ENCODE results near the gene MME. TPM values are rescaled to one million over a fixed set of nuclear protein-coding genes. Genes with fewer than 3 reads are reported as not detected.

MME gene
- total RNA-seq, 2 experiments from 2014 or later: not detected

- H3K36me3 Mint-ChIP-seq: no peaks in the 10 kb centered on the region
- no peaks in the 10 kb centered on the region for H3K9me3 Mint-ChIP-seq
- no peaks in the 10 kb centered on the region for H3K27me3 Mint-ChIP-seq
- H3K4me1 Mint-ChIP-seq: no peaks in the 10 kb centered on the region
- no peak for DNase-seq
- no peak overlapping the region for H3K27ac Mint-ChIP-seq
- no peak overlapping the region for H3K4me3 Mint-ChIP-seq
Measured at GRCh38 chr3:155153242-155154186, 73.4 kb downstream of the MME start.

GRCh38 chr3:155154255-155154654 lies 74.1 kb downstream of the MME start:
- no peak overlapping the region for H3K4me3 Mint-ChIP-seq
- no peaks in the 10 kb centered on the region for H3K4me1 Mint-ChIP-seq
- no peak for DNase-seq
- H3K27me3 Mint-ChIP-seq: no peaks in the 10 kb centered on the region
- no peaks in the 10 kb centered on the region for H3K36me3 Mint-ChIP-seq
- no peaks in the 10 kb centered on the region for H3K9me3 Mint-ChIP-seq
- H3K27ac Mint-ChIP-seq: no peak overlapping the region

DNA sequence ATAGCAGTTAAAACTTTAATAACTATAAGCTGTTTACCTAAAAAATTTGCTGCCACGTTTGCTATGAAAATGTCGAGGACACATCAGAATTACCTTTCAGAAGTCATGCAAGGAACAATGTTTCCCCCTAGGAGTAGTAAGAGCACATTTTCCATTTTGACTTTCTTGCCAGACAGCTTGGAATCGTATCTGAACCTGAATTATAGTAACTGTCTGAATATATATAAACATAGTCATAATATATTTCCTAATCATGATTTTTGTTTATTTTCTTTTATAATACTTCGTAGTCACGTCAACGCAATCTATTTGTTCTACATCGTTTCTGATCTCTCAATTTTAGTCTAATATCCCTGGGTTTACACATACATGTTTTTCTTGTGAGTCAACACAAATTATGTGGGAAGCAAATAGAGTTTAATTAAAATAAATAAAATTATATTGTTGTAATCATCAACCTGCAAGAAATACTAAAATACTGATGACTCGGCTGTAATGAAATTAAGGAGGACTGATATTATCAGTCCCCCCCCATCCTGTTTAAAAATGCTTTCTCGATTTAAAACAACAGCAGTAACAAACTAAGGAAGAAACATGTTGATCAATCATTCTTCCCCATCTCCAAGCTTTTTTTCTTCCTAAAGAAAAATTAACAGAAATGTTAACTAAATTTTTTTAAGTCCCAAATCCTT lies 78.4 kb downstream of the MME start:
- Mint-ChIP-seq H3K9me3 (no peaks in the 10 kb centered on the region), H3K36me3 (no peaks in the 10 kb centered on the region), H3K4me1 (no peaks in the 10 kb centered on the region), H3K27ac (no peak overlapping the region), H3K4me3 (no peak overlapping the region), H3K27me3 (peaks cover 4% of the 10 kb centered on the region)
- DNase-seq: no peak

DNA sequence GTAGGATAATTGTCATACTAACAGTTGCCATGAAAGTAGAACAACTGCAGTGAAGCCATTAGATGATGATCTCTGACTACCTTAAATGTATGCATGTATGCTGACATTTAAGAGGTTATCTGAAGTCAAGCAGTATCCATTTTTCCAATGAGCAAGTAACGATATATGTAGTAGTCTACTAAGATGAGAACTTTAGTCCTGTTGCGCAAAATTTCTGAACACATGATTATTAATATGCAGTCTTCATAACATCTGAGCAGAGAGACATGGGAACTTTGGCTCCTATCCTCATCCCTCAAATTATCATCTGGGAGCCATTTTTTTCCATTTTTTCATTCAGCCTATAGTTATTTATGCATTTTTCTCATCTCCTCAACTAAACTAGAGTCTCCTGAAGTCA lies 79.2 kb downstream of the MME start:
- Mint-ChIP-seq H3K36me3 (no peaks in the 10 kb centered on the region), H3K9me3 (no peaks in the 10 kb centered on the region), H3K4me3 (no peak overlapping the region), H3K4me1 (no peaks in the 10 kb centered on the region), H3K27me3 (peaks cover 4% of the 10 kb centered on the region), H3K27ac (no peak overlapping the region)
- no peak for DNase-seq

DNA sequence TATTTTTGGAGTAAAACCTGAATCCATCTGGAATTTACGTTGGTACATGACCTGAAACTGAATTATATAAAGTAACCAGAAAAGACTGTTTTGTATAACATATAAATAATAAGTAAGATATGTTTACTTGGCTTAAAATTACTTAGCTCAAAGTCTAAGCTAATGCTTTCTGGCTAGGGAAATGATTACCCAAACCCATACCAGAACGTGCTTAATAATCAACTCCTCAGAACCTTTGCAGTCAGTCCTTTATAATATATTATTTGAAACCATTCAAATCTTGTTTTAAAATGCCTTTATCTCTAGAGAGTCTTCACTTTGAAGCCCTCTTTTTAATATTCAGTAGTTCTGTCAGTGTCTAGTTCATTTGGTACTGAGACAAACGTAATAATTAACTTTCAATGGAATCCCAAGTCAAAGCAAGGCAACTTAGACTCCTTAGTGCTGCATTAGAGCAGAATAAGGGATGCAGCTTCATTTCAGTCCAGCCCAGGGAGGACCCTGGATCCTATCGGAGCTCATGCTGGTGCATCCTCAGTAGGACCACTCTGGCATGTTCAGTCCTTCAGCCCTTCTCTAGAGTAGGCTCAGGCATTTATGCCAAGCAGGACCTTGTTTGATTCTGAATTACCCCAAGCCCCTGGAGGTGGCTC lies 81.6 kb downstream of the MME start:
- H3K27ac Mint-ChIP-seq: no peak overlapping the region
- H3K4me3 Mint-ChIP-seq: no peak overlapping the region

DNA sequence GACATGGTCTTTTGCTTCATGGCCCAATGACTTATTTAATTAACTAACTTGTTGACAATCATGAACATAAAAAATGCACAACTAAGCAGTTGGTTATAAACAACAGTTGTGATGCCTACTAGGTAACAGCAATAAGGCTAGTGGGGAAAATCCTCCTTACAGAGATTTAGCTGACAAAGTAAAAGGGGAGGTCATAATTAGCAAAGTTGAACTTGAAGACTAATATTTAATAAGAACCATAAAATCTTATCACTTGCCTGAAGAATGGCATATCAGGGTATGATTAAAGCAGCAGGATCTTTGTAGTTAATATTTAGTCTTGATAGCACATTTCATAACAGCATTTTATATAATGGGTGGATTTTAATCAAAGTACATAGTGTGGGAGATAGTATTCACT lies 84.2 kb downstream of the MME start:
- Mint-ChIP-seq H3K36me3 (no peaks in the 10 kb centered on the region), H3K27me3 (peaks cover 4% of the 10 kb centered on the region), H3K4me1 (no peaks in the 10 kb centered on the region), H3K27ac (no peak overlapping the region), H3K9me3 (no peaks in the 10 kb centered on the region), H3K4me3 (no peak overlapping the region)
- DNase-seq: no peak

More for the DNA sequence above, 81.6 kb downstream of the MME start:
- no peaks in the 10 kb centered on the region for H3K4me1 Mint-ChIP-seq
- H3K9me3 Mint-ChIP-seq: no peaks in the 10 kb centered on the region
- peaks cover 4% of the 10 kb centered on the region for H3K27me3 Mint-ChIP-seq
- no peaks in the 10 kb centered on the region for H3K36me3 Mint-ChIP-seq
- DNase-seq: no peak

- no peaks in the 10 kb centered on the region for H3K36me3 Mint-ChIP-seq
- H3K4me1 Mint-ChIP-seq: no peaks in the 10 kb centered on the region
- no peaks in the 10 kb centered on the region for H3K9me3 Mint-ChIP-seq
- peaks cover 4% of the 10 kb centered on the region for H3K27me3 Mint-ChIP-seq
- H3K4me3 Mint-ChIP-seq: no peak overlapping the region
- H3K27ac Mint-ChIP-seq: no peak overlapping the region
- DNase-seq: no peak
Measured at GRCh38 chr3:155166441-155166840, 86.3 kb downstream of the MME start.

DNA sequence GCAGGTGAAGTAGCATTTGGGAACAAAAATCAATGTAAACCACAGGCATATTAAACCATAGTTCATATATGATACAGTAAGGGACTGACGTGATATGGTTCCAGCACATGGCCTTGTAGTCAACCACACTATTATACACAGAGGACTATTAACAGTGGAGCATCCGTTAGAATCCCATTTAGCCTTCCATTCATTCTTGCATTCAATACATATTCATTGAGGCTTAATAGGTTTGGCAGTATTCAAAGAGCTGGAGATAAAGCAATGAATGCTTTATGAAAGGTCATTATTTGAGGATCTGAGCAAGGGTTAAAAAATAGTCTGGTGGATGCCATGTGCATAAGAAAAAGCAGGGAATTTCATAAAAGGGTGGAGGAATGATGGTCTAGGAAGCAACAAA lies 89.1 kb downstream of the MME start:
- Mint-ChIP-seq H3K36me3 (no peaks in the 10 kb centered on the region), H3K9me3 (no peaks in the 10 kb centered on the region), H3K27ac (no peak overlapping the region), H3K27me3 (no peaks in the 10 kb centered on the region), H3K4me3 (no peak overlapping the region), H3K4me1 (no peaks in the 10 kb centered on the region)
- DNase-seq: no peak

- H3K9me3 Mint-ChIP-seq: no peaks in the 10 kb centered on the region
- no peak for DNase-seq
- no peak overlapping the region for H3K4me3 Mint-ChIP-seq
- no peak overlapping the region for H3K27ac Mint-ChIP-seq
- no peaks in the 10 kb centered on the region for H3K36me3 Mint-ChIP-seq
- H3K27me3 Mint-ChIP-seq: no peaks in the 10 kb centered on the region
- H3K4me1 Mint-ChIP-seq: no peaks in the 10 kb centered on the region
Measured at GRCh38 chr3:155173771-155174170, 93.7 kb downstream of the MME start.

GRCh38 chr3:155178810-155179436 lies 98.8 kb downstream of the MME start:
- H3K27me3 Mint-ChIP-seq: no peaks in the 10 kb centered on the region
- H3K4me3 Mint-ChIP-seq: no peak overlapping the region
- H3K9me3 Mint-ChIP-seq: no peaks in the 10 kb centered on the region
- no peak overlapping the region for H3K27ac Mint-ChIP-seq
- H3K4me1 Mint-ChIP-seq: peaks cover 2% of the 10 kb centered on the region
- DNase-seq: no peak
- H3K36me3 Mint-ChIP-seq: no peaks in the 10 kb centered on the region

GRCh38 chr3:155179437-155179827 lies 99.3 kb downstream of the MME start:
- Mint-ChIP-seq H3K27me3 (no peaks in the 10 kb centered on the region), H3K36me3 (no peaks in the 10 kb centered on the region), H3K4me1 (peaks cover 6% of the 10 kb centered on the region), H3K9me3 (no peaks in the 10 kb centered on the region), H3K4me3 (no peak overlapping the region), H3K27ac (no peak overlapping the region)
- DNase-seq: no peak

DNA sequence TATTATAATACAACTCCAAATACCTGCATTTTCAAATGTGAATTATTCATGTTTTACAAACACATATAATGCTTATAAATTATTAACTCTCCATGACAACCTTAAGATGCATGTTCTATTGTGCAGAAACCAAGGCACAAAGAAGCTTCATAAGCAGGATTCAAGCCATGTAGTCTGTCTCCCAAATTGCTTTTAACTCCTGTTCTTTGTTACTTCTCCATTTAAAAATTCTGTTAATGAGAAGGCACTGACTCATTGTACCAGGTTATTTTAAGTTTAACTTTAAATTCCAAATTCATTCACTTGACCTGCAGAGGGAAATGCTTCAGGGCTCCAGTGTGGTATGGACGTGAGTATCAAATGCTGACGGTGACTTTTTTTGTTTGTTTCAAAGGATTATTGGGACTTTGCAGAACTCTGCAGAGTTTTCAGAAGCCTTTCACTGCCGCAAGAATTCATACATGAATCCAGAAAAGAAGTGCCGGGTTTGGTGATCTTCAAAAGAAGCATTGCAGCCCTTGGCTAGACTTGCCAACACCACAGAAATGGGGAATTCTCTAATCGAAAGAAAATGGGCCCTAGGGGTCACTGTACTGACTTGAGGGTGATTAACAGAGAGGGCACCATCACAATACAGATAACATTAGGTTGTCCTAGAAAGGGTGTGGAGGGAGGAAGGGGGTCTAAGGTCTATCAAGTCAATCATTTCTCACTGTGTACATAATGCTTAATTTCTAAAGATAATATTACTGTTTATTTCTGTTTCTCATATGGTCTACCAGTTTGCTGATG lies 100.0 kb downstream of the MME start:
- Mint-ChIP-seq H3K27ac (no peak overlapping the region), H3K27me3 (no peaks in the 10 kb centered on the region), H3K4me1 (peaks cover 6% of the 10 kb centered on the region), H3K4me3 (no peak overlapping the region), H3K9me3 (no peaks in the 10 kb centered on the region), H3K36me3 (no peaks in the 10 kb centered on the region)
- no peak for DNase-seq

- no peaks in the 10 kb centered on the region for H3K9me3 Mint-ChIP-seq
- H3K36me3 Mint-ChIP-seq: no peaks in the 10 kb centered on the region
- no peak overlapping the region for H3K27ac Mint-ChIP-seq
- no peak for DNase-seq
- H3K4me1 Mint-ChIP-seq: peaks cover 6% of the 10 kb centered on the region
- no peaks in the 10 kb centered on the region for H3K27me3 Mint-ChIP-seq
- H3K4me3 Mint-ChIP-seq: no peak overlapping the region
Measured at GRCh38 chr3:155182467-155182866, 102.3 kb downstream of the MME start.

DNA sequence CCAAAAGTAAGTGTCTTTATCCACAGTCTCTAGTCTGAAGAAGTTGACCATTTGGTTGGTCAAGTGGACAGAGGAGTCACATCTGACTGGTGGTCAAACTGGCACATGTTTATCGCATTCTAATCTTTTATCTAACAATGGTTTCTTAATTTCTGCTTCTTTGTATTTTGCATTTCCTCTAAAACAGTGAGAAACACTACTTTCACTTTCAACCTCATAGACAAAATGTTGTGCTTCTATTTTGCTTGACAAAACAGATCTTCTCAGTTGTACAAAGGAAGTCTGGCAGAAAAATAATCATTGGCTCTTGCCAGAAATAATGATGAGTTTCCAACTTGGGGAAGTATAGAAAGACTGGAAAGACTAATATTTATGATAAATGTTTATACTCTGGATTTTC lies 103.9 kb downstream of the MME start:
- H3K4me1 Mint-ChIP-seq: peaks cover 6% of the 10 kb centered on the region
- H3K36me3 Mint-ChIP-seq: no peaks in the 10 kb centered on the region
- no peak for DNase-seq
- H3K4me3 Mint-ChIP-seq: no peak overlapping the region
- no peaks in the 10 kb centered on the region for H3K9me3 Mint-ChIP-seq
- no peak overlapping the region for H3K27ac Mint-ChIP-seq
- H3K27me3 Mint-ChIP-seq: no peaks in the 10 kb centered on the region

Measured in activated naive CD8-positive, alpha-beta T cell treated with anti-CD3 and anti-CD28 coated beads for 36 hours (primary cell).